GM19099 (cell line): ENCODE measurements around the gene NBEA.

Experiments used
- POLR2A ChIP-seq: IDR thresholded peaks from 3 replicates; pipeline ENCODE4 v1.6.1; 2011; ENCODE audit warnings: low read depth; ENCODE audit not compliant: insufficient read length; ENCODE audit errors: extremely low read depth

The NBEA gene

DNA sequence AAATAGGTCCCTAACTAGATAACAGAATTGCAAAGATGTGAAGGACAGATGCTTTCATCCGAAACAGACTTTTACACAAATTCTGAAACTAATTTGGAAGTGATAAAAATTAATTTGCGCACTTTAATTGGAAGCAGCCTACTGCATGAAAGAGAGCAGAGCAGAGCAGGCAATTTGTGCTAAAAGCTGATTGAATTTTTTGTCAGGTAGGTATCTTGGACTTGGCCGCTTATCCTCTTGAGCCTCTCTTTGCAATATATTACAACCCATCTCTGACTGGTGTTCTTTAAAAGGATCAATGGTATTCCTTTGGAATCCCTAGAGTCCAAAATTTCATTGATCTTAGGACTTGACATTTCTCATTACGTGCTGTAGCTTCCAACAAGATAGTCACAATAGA is 717.7 kb downstream of the NBEA start:
- no peak for TF ChIP-seq POLR2A

GRCh38 chr13:35664747-35665146 is 722.7 kb downstream of the NBEA start:
- TF ChIP-seq POLR2A = no peak

DNA sequence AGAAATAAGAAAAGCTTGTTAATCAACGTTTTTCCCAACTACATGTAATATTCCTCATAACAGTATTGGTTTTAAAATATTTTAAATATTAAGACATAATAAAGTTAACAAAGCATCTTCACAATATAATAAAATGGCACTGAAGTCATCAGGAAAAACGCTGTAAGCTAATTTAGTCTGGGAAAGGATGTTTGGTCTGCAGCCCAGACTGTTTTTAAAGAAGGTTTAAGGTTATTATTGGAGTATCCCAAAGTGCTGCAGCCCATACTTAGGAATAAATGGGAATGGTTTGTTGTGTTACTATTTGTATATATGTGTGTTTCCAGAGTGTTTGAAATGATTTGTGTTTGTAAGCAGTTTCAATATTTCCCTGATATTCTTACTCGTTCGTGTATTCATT is 727.3 kb downstream of the NBEA start:
- TF ChIP-seq POLR2A = no peak

DNA sequence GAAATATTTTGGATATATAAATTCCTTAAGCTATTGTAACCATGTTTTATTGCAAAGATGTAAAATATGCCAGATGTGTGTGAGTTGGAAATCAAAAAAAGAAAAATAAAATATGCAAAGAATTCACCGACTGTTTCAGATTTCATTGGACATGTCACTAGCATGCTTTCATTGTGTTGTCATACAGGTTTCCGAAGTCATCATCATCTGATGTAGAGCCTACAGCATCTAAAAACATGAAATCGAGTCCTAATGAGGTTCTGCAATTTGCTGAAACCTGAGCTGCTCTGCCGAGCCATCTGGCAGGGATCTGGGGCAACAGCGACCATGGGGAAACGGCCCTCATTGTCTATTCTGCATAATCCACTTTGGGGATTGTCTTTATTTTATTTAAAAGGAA is 730.5 kb downstream of the NBEA start:
- no peak for TF ChIP-seq POLR2A

DNA sequence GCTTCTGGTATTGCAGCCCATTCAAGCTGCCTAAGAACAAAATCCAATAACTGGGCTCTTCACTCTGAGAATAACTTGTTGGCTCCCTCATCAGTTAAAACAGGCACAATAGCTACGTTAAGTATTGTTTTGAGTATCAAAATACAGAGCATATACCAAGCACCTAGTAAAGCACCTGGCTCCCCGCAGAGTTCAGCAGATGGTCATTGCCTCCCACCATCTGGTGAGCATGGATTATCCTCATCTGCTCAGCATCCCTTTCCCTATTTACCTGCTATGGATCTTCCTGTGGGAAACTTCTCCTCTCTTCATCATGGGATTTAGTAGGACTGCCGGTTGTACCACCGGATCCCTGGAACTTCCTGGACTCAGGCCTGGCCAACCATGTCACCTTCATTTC is 733.6 kb downstream of the NBEA start:
- TF ChIP-seq POLR2A = no peak

GRCh38 chr13:35681685-35682084 is 739.6 kb downstream of the NBEA start:
- TF ChIP-seq POLR2A = no peak

GRCh38 chr13:35684432-35684831 is 742.4 kb downstream of the NBEA start:
- no peak for TF ChIP-seq POLR2A

DNA sequence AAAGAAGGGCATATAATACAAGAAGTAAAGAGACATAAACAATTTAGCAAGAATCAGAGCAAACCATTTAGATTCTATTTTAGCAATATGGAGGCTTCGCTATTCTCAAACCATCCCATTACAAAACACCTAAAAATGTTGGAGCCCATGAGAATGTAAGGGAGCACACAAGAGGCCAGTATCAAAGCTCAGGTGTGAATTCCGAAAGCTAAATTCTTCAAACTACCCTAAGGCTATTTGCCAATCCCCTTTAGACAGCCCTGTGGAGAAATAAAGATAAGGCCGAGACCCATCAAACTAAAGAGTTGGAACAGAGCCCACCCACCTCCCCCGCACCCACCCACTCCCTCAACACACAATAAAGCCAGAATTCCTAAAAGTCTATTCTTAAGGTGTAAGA is 745.3 kb downstream of the NBEA start:
- TF ChIP-seq POLR2A = no peak

DNA sequence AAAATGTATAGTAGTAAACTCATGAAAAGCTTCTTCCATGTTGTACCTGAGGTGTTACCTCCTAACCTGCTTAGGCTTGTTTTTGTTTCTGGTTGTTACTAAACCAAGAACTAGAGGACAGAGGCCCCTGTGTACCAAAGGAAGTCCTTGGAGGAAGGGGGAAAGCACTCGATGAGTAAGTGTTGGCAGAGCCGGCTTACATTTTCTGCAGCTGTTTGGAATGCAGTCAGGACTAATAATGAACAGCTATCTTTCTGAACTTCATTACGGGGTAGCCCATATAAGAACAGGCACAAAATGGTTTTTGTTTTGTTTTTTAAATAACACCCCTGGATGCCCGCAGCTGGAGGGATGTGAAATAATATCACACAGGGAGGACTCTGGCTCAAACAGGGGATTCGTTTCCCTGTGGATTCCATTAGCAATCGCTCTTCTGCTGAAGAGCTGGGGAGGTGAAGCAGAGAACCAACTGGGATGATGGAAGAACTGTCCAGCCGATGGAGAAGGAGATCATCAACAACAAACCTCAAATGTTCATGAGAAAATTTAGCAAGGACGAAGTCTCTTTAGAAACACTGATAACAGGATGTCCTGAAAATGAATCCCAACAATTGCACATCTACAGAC is 748.6 kb downstream of the NBEA start:
- no peak for TF ChIP-seq POLR2A

DNA sequence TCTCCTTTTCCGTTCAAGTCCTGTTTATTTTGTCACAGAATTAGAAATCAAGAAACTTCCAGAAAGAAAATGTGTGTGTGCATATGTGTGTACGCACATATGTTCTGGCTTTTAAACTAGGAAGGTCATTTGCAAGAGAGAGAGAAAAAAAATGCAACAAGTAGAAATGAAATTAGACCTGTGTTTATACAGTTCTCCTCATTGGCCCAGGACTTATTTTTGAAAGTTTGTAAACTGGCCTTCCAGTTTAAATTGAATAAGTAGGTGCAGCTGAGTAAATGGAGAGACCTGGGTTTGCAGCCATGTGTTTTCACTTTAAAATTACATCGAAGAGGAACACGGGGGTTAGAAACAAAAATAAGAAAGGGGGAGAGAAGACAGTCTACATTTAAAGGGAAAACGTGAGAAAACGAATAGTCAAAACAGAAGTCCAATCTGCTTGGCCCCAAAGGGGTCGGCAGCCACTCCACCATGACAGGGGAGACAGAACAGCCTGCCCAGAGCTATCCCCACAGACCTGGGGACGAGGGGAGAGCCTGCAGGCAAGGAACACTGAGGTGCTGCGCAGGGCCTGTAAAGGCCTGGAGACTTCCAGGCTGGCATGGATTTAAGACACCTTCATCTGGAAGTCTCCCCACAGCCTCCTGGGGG is 751.2 kb downstream of the NBEA start:
- no peak for TF ChIP-seq POLR2A

DNA sequence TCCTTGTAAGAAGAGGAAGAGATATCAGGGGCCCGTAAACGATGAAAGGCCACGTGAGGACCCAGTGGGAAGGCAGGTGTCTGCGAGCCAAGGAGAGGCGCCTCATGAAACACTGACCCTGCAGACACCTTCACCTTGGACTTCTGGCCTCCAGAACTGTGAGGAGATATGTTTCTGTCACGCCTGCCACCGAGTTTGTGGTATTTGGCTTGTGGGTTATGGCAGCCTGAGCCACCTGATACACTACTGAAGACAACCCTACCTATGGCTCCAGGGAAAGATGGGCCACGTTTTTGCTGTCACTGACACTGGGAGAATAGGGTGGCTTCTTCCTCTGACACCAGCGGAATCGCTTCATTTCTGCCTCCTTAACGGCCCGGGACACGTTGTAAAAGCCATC is 752.0 kb downstream of the NBEA start:
- TF ChIP-seq POLR2A = no peak

DNA sequence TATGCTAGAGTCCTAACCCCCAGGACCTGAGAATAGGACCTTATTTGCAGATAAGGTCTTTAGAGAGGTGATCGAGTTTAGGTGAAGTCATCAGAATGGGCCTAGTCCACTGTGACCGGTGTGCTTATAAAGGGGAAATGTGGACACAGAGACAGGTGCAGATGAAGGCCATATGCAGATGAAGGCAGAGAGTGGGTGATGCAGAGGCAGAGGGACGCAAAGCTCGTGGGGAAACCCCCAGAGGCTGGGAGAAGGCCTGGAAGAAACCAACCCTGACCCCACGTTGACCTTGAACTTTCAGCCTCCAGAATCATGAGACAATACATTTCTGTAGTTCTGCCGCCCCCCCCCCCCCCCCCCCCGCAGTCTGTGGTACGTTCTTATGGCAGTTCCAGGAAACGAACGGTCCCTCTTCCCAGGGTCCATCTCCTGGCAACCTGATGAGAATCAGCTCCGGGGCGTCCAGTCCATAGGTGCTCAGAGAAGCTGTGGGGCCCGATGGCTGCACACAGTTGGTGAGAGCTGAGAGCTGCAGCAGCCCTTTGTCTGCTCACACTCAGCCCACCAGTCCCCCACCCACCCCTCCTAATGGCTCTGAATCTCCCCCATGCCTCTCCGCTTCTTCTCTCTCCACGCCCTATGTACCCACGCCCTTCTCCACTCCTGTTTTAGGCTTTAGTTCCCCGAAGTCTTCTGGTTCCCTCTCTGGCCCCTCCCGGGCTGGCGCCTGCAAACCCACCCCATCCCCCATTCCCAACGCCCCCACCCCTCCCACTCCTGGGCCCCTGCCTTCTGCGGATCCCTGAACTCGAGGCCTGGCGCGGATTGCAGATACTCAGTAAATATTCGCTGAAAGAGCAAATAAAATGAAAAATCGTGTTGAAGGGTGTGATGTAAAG is 752.7 kb downstream of the NBEA start:
- no peak for TF ChIP-seq POLR2A

DNA sequence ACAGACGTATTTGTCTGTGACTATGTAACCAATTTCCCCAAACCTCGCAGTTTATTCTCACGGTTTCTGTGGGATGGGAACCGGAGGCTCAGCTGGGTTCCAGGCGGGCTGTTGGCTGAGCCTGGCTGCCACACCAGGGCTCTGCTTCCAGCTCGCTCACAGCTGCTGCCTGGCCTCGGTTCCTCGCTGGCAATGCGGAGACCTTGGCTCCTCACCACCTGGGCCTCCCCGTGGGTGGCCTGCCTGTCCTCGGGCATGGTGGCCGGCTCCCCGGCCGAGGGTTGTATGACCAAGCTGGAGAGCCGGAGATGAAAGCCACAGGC is 753.3 kb downstream of the NBEA start:
- TF ChIP-seq POLR2A = no peak

GRCh38 chr13:35697186-35697730 is 755.2 kb downstream of the NBEA start:
- TF ChIP-seq POLR2A = no peak

- no peak for TF ChIP-seq POLR2A
These were observed 757.0 kb downstream of the NBEA start for GRCh38 chr13:35698911-35699576.
